Vagina (tissue), 2 donors: ENCODE data around the gene IBA57. TPM values are rescaled to one million over a fixed set of nuclear protein-coding genes. Genes with fewer than 3 reads are reported as not detected.

Source experiments
- DNase-seq, 2 donors: peaks; one replicate each; pipeline ENCODE4 v3.0.0-alpha.2; 2017; ENCODE audit errors: extremely low spot score in 2 of 2
- H3K27ac ChIP-seq: fragments of 200-600 bp; sonication (generic); one replicate; pipeline ENCODE4 v1.5.1; 2019
- H3K27me3 ChIP-seq: fragments of 200-600 bp; sonication (generic); one replicate; pipeline ENCODE4 v1.5.1; 2019
- H3K36me3 ChIP-seq, 2 donors: fragments of 200-600 bp; sonication (generic); one replicate each; pipeline ENCODE4 v1.5.1; 2017 to 2019
- H3K4me1 ChIP-seq: fragments of 200-600 bp; sonication (generic); one replicate; pipeline ENCODE4 v1.5.1; 2019
- H3K4me3 ChIP-seq, 2 donors: fragments of 200-600 bp; sonication (generic); 1 replicate in 1 of 2; 2 replicates in 1 of 2; pipeline ENCODE4 v1.5.1; 2016 to 2019
- H3K9me3 ChIP-seq: fragments of 200-600 bp; sonication (generic); one replicate; pipeline ENCODE4 v1.5.1; 2019
- POLR2A ChIP-seq, 2 donors: fragments of 450-650 bp; IDR thresholded peaks; one replicate each; pipeline ENCODE4 v1.6.1; 2017; ENCODE audit warnings: antibody characterized with exemption in 2 of 2, mild to moderate bottlenecking in 2 of 2, moderate library complexity in 2 of 2
- POLR2AphosphoS5 ChIP-seq, 2 donors: sonication (generic); formaldehyde crosslinking; IDR thresholded peaks; one replicate each; pipeline ENCODE4 v1.9.0; 2017; ENCODE audit warnings: antibody characterized with exemption in 2 of 2, mild to moderate bottlenecking in 2 of 2, low read depth in 1 of 2; ENCODE audit not compliant: insufficient read depth in 1 of 2
- intact Hi-C: fragments of 100-400 bp; cut with DNase I; formaldehyde crosslinking; loops from one replicate; pipeline ENCODE4 v1.15.1; 2023
- total RNA-seq: library from RNA; depleted of rRNA; stranded (reverse); fragments of >200 nt; gene quantifications from one replicate; pipeline ENCODE4 v1.2.3, GENCODE V29; 2016
- TF ChIP-seq, protein P1 (sequence below), 3 experiments: fragments of 450-650 bp in 2 of 3; fragments of 200-600 bp in 1 of 3; sonication (generic) in 1 of 3; IDR thresholded peaks; one replicate each; pipeline ENCODE4 v1.5.1; 2017 to 2019; ENCODE audit warnings: antibody characterized with exemption in 3 of 3, mild to moderate bottlenecking in 2 of 3, moderate library complexity in 2 of 3

The IBA57 gene
- total RNA-seq, 1 donor from 2014 or later, result 3.4 TPM

GRCh38 chr1:228158151-228159007 is 7.2 kb upstream of the IBA57 start:
- peaks cover 42% of the 10 kb centered on the region for H3K4me1 ChIP-seq
- TF ChIP-seq POLR2A (IDR thresholded peaks at IDR 0.05) (no peak), POLR2AphosphoS5 (IDR thresholded peaks at IDR 0.05; ENCODE audit: insufficient read depth in 1 of 2, low read depth in 1 of 2) (no peak)
- TF ChIP-seq, protein P1, sequence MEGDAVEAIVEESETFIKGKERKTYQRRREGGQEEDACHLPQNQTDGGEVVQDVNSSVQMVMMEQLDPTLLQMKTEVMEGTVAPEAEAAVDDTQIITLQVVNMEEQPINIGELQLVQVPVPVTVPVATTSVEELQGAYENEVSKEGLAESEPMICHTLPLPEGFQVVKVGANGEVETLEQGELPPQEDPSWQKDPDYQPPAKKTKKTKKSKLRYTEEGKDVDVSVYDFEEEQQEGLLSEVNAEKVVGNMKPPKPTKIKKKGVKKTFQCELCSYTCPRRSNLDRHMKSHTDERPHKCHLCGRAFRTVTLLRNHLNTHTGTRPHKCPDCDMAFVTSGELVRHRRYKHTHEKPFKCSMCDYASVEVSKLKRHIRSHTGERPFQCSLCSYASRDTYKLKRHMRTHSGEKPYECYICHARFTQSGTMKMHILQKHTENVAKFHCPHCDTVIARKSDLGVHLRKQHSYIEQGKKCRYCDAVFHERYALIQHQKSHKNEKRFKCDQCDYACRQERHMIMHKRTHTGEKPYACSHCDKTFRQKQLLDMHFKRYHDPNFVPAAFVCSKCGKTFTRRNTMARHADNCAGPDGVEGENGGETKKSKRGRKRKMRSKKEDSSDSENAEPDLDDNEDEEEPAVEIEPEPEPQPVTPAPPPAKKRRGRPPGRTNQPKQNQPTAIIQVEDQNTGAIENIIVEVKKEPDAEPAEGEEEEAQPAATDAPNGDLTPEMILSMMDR (IDR thresholded peaks at IDR 0.05), result no peak
- no peak overlapping the region for H3K4me3 ChIP-seq
- intact Hi-C loops, result no loop called here
- H3K27me3 ChIP-seq, result no peaks in the 10 kb centered on the region
- H3K9me3 ChIP-seq, result no peaks in the 10 kb centered on the region
- DNase-seq, result no peak
- H3K36me3 ChIP-seq, result no peaks in the 10 kb centered on the region
- no peak overlapping the region for H3K27ac ChIP-seq

- no peak overlapping the region for H3K4me3 ChIP-seq
- intact Hi-C loops, result no loop called here
Measured at GRCh38 chr1:228159008-228159665, 6.5 kb upstream of the IBA57 start.

GRCh38 chr1:228160201-228160761 is 5.3 kb upstream of the IBA57 start:
- H3K9me3 ChIP-seq, result no peaks in the 10 kb centered on the region
- no peak overlapping the region for H3K4me3 ChIP-seq
- DNase-seq, result no peak
- TF ChIP-seq POLR2A (IDR thresholded peaks at IDR 0.05), result no peak
- TF ChIP-seq POLR2AphosphoS5 (IDR thresholded peaks at IDR 0.05; ENCODE audit: insufficient read depth in 1 of 2, low read depth in 1 of 2), result no peak
- TF ChIP-seq, protein P1 (IDR thresholded peaks at IDR 0.05), result no peak
- intact Hi-C loops, result loop anchor here (10.0 kb wide), 1 partner anchor 75 kb away; the partner anchor contains the start of gene ARF1
- no peak overlapping the region for H3K27ac ChIP-seq
- peaks cover 52% of the 10 kb centered on the region for H3K4me1 ChIP-seq
- H3K27me3 ChIP-seq, result no peaks in the 10 kb centered on the region
- H3K36me3 ChIP-seq, result no peaks in the 10 kb centered on the region

More at GRCh38 chr1:228159008-228159665, 6.5 kb upstream of the IBA57 start:
- Histone ChIP-seq H3K36me3 (no peaks in the 10 kb centered on the region), H3K27me3 (no peaks in the 10 kb centered on the region), H3K9me3 (no peaks in the 10 kb centered on the region), H3K4me1 (peaks cover 50% of the 10 kb centered on the region), H3K27ac (no peak overlapping the region)
- DNase-seq, result no peak
- TF ChIP-seq POLR2A (IDR thresholded peaks at IDR 0.05) (no peak), POLR2AphosphoS5 (IDR thresholded peaks at IDR 0.05; ENCODE audit: insufficient read depth in 1 of 2, low read depth in 1 of 2) (no peak)
- TF ChIP-seq, protein P1 (IDR thresholded peaks at IDR 0.05), result no peak

DNA sequence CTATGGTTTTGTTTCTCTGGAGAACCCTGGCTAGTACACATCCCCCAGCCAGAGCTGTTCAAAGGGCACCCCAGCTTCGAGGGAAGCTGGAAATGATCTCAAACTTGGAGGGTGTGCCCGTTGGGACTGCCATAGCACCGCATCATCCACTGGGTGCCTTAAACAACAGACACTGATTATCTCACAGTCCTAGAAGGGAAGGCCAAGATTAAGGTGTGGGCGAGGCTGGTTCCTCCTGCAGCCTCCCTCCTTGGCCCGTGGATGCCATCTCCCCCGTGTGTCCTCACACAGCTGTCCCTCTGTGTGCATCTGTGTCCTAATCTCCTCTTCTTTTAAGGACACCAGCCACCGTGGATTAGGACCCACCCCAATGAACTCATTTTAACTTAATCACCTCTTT is 4.2 kb upstream of the IBA57 start:
- intact Hi-C loops, result loop anchor here (10.0 kb wide), 1 partner anchor 77 kb away; the partner anchor contains the start of gene ARF1

More for the DNA sequence above, 4.2 kb upstream of the IBA57 start:
- no peak for TF ChIP-seq POLR2A (IDR thresholded peaks at IDR 0.05)
- TF ChIP-seq, protein P1 (IDR thresholded peaks at IDR 0.05), result no peak
- TF ChIP-seq POLR2AphosphoS5 (IDR thresholded peaks at IDR 0.05; ENCODE audit: insufficient read depth in 1 of 2, low read depth in 1 of 2), result no peak
- Histone ChIP-seq H3K9me3 (no peaks in the 10 kb centered on the region), H3K36me3 (no peaks in the 10 kb centered on the region), H3K27ac (peak overlapping the region; percentile 99), H3K4me3 (no peak overlapping the region), H3K4me1 (peaks cover 51% of the 10 kb centered on the region), H3K27me3 (no peaks in the 10 kb centered on the region)
- no peak for DNase-seq
